ENCODE data around the gene TP73.
A peak's percentile ranks its signal among the peaks of the same experiment; 100 is the strongest.

The TP73 gene

GRCh38 chr1:3702990-3703728 lies 50.8 kb downstream of the TP73 start:
- Histone ChIP-seq H3K27me3 (peaks cover 22% of the 10 kb centered on the region), H3K27ac (peak overlapping the region; percentile 57), H3K4me2 (peak overlapping the region; percentile 83), H4K20me1 (no peaks in the 10 kb centered on the region), H3K4me1 (peaks cover 63% of the 10 kb centered on the region), H3K9ac (peak overlapping the region; percentile 62; the same call in 1 of the 2 replicates), H3K36me3 (no peaks in the 10 kb centered on the region), H3K9me3 (no peaks in the 10 kb centered on the region), H3K4me3 (no peak overlapping the region)
- no peak for TF ChIP-seq Cebpa-rat (IDR thresholded peaks at IDR 0.05)

- Histone ChIP-seq H3K4me3 (no peak overlapping the region), H3K4me1 (peaks cover 56% of the 10 kb centered on the region), H3K4me2 (peak overlapping the region; percentile 83), H4K20me1 (no peaks in the 10 kb centered on the region), H3K27me3 (peaks cover 28% of the 10 kb centered on the region), H3K9me3 (no peaks in the 10 kb centered on the region), H3K36me3 (no peaks in the 10 kb centered on the region), H3K9ac (peak overlapping the region; percentile 62; the same call in 1 of the 2 replicates), H3K27ac (no peak overlapping the region; the same call in 1 of the 2 replicates)
- TF ChIP-seq Cebpa-rat (IDR thresholded peaks at IDR 0.05) = no peak
Observed at GRCh38 chr1:3703786-3704371, 51.6 kb downstream of the TP73 start.

DNA sequence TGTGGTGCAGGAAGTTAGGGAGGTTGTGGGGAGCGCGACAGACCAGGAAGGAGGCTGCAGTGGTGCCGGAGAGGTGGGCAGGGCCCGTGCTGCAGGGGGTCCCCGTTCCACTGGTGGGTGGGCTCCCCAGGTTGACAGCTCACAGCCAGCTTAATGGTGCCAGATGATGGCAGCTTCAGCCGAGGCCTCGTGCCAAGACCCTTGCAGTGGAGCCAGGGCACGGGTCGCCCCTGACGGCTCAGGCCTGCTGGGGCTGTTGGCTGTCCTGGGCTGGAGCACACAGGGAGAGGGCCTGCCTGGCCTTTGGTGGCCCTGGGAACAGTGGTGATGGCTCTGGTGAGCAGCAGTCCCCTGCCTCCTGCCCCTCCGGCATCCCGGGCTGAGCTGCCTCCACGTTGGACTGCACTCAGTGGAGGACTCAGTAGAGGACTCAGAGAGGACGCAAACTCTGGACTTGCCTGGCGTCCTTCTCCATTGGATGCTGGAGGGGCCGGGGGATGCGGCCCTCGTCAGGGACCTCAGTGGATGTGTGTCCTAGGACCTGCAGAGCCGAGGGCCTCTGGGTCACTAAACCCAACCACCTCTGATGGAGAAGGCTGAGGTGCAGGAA lies 53.1 kb downstream of the TP73 start:
- Histone ChIP-seq H3K36me3 (no peaks in the 10 kb centered on the region), H3K4me2 (no peak overlapping the region), H3K4me1 (peaks cover 43% of the 10 kb centered on the region), H3K27me3 (peaks cover 39% of the 10 kb centered on the region), H4K20me1 (no peaks in the 10 kb centered on the region), H3K9me3 (no peaks in the 10 kb centered on the region), H3K4me3 (no peak overlapping the region), H3K27ac (no peak overlapping the region), H3K9ac (no peak overlapping the region)
- no peak for TF ChIP-seq Cebpa-rat (IDR thresholded peaks at IDR 0.05)

- Histone ChIP-seq H3K27me3 (peaks cover 52% of the 10 kb centered on the region), H3K9me3 (no peaks in the 10 kb centered on the region), H3K4me2 (no peak overlapping the region), H3K36me3 (no peaks in the 10 kb centered on the region), H3K9ac (no peak overlapping the region), H4K20me1 (no peaks in the 10 kb centered on the region), H3K4me3 (no peak overlapping the region), H3K4me1 (peaks cover 30% of the 10 kb centered on the region), H3K27ac (no peak overlapping the region)
- no peak for TF ChIP-seq Cebpa-rat (IDR thresholded peaks at IDR 0.05)
Observed at GRCh38 chr1:3706651-3707297, 54.5 kb downstream of the TP73 start.

DNA sequence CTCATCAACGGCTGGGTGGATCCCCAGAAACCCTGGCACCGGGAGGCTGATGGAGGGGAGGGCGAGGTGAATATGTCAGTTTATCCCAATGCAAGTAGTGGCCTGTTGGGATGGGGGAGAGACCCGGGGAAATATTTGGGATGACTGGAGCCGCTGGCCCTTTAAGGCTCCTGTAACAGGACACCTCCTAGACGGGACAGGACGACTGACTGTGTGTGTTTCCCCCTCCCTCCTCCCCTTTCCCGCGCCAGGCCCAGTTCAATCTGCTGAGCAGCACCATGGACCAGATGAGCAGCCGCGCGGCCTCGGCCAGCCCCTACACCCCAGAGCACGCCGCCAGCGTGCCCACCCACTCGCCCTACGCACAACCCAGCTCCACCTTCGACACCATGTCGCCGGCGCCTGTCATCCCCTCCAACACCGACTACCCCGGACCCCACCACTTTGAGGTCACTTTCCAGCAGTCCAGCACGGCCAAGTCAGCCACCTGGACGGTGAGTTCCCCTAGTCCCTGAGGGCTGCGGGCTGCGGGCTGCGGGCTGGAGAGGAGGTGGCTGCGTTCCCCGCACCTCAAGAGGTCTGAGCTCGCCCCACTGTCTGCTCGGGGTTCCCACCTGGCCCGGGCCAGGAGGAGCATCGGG lies 55.1 kb downstream of the TP73 start:
- Histone ChIP-seq H3K27ac (no peak overlapping the region), H4K20me1 (no peaks in the 10 kb centered on the region), H3K4me3 (no peak overlapping the region), H3K9ac (no peak overlapping the region), H3K36me3 (no peaks in the 10 kb centered on the region), H3K4me2 (no peak overlapping the region), H3K9me3 (no peaks in the 10 kb centered on the region), H3K4me1 (peaks cover 24% of the 10 kb centered on the region), H3K27me3 (peaks cover 59% of the 10 kb centered on the region)
- no peak for TF ChIP-seq Cebpa-rat (IDR thresholded peaks at IDR 0.05)

- no peak overlapping the region for H3K4me3 ChIP-seq
- no peaks in the 10 kb centered on the region for H3K36me3 ChIP-seq
- no peak overlapping the region for H3K27ac ChIP-seq
- no peaks in the 10 kb centered on the region for H3K9me3 ChIP-seq
- H3K9ac ChIP-seq = no peak overlapping the region
- no peak for TF ChIP-seq Cebpa-rat (IDR thresholded peaks at IDR 0.05)
- peaks cover 63% of the 10 kb centered on the region for H3K27me3 ChIP-seq
- no peaks in the 10 kb centered on the region for H4K20me1 ChIP-seq
- H3K4me2 ChIP-seq = no peak overlapping the region
- H3K4me1 ChIP-seq = peaks cover 19% of the 10 kb centered on the region
Observed at GRCh38 chr1:3707939-3708328, 55.6 kb downstream of the TP73 start.

- no peaks in the 10 kb centered on the region for H3K9me3 ChIP-seq
- no peak overlapping the region for H3K4me3 ChIP-seq
- no peaks in the 10 kb centered on the region for H4K20me1 ChIP-seq
- no peak overlapping the region for H3K9ac ChIP-seq
- H3K36me3 ChIP-seq = no peaks in the 10 kb centered on the region
- peaks cover 19% of the 10 kb centered on the region for H3K4me1 ChIP-seq
- no peak for TF ChIP-seq Cebpa-rat (IDR thresholded peaks at IDR 0.05)
- no peak overlapping the region for H3K27ac ChIP-seq
- H3K27me3 ChIP-seq = peaks cover 70% of the 10 kb centered on the region
- no peak overlapping the region for H3K4me2 ChIP-seq
Observed at GRCh38 chr1:3708791-3709190, 56.5 kb downstream of the TP73 start.

DNA sequence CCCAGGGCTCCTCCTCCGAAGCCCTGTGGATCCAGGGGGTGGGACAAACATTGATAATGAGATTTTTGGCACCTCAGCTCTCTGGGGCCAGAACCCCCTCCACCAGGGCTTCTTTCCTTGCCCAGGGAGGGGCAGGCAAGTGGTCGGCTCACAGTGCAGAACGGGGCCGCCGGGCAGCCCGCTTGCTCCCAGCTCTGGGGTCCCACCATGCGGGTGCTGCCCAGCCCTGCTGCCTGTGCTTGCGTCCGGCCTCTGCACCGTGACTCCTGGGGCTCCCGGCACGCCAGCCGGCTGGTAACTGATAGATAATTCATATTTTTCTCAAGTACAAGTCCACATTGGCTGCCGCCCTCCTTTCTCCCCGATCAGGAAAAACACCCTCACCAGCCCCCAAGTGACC lies 57.9 kb downstream of the TP73 start:
- no peaks in the 10 kb centered on the region for H4K20me1 ChIP-seq
- H3K4me1 ChIP-seq = peaks cover 11% of the 10 kb centered on the region; the same call in 1 of the 2 replicates
- peaks cover 70% of the 10 kb centered on the region for H3K27me3 ChIP-seq
- no peak overlapping the region for H3K9ac ChIP-seq
- no peaks in the 10 kb centered on the region for H3K36me3 ChIP-seq
- no peaks in the 10 kb centered on the region for H3K9me3 ChIP-seq
- no peak overlapping the region for H3K27ac ChIP-seq
- no peak overlapping the region for H3K4me3 ChIP-seq
- no peak for TF ChIP-seq Cebpa-rat (IDR thresholded peaks at IDR 0.05)
- no peak overlapping the region for H3K4me2 ChIP-seq

- Histone ChIP-seq H3K4me2 (no peak overlapping the region), H3K4me1 (peaks cover 11% of the 10 kb centered on the region; the same call in 1 of the 2 replicates), H4K20me1 (no peaks in the 10 kb centered on the region; the same call in 1 of the 2 replicates), H3K9me3 (no peaks in the 10 kb centered on the region), H3K27me3 (peaks cover 70% of the 10 kb centered on the region), H3K36me3 (no peaks in the 10 kb centered on the region), H3K4me3 (no peak overlapping the region), H3K27ac (no peak overlapping the region), H3K9ac (no peak overlapping the region)
- TF ChIP-seq Cebpa-rat (IDR thresholded peaks at IDR 0.05) = no peak
Observed at GRCh38 chr1:3711381-3711779, 59.1 kb downstream of the TP73 start.

All from BLaER1 (cell line).